GM12864 (cell line): ENCODE results near the gene C11orf52.
"Not testable (repeated sequence)": the region's sequence is repeated elsewhere in the genome, so short reads cannot be mapped to it uniquely, and the experiment has no call there.

Experiments used
- DNase-seq: peaks from one replicate; pipeline ENCODE4 v3.0.0-alpha.2; 2011; ENCODE audit warnings: low read depth
- H3K4me3 ChIP-seq: 2 replicates; pipeline ENCODE4 v1.5.1; 2011; ENCODE audit warnings: mild to moderate bottlenecking, low read depth, low read length, control low read depth
- TF ChIP-seq, protein P1 (sequence below): IDR thresholded peaks from 2 replicates; pipeline ENCODE4 v1.5.1; 2011; ENCODE audit warnings: low read depth, mild to moderate bottlenecking, moderate library complexity, low read length, control low read depth, inconsistent platforms; ENCODE audit errors: missing control alignments

C11orf52 gene

DNA sequence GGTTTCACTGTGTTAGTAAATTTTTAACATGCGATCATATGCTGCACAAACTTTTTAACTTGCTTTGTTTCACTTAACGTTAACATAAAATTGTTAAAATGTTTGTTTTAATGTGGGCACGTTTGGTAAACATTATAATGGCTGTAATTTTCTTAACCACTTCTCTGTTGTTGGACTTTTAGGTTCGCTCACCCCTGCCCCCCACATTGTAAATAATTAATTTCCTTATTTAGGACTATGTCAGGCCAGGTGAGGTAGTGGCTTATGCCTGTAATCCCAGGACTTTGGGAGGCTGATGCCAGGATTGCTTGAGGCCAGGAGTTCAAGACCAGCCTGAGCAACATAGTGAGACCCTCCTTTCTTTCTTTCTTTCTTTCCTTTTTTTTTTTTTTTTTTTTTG, 11.8 kb downstream of the C11orf52 start:
- H3K4me3 ChIP-seq = no peak overlapping the region
- no peak for DNase-seq
- TF ChIP-seq, protein P1, sequence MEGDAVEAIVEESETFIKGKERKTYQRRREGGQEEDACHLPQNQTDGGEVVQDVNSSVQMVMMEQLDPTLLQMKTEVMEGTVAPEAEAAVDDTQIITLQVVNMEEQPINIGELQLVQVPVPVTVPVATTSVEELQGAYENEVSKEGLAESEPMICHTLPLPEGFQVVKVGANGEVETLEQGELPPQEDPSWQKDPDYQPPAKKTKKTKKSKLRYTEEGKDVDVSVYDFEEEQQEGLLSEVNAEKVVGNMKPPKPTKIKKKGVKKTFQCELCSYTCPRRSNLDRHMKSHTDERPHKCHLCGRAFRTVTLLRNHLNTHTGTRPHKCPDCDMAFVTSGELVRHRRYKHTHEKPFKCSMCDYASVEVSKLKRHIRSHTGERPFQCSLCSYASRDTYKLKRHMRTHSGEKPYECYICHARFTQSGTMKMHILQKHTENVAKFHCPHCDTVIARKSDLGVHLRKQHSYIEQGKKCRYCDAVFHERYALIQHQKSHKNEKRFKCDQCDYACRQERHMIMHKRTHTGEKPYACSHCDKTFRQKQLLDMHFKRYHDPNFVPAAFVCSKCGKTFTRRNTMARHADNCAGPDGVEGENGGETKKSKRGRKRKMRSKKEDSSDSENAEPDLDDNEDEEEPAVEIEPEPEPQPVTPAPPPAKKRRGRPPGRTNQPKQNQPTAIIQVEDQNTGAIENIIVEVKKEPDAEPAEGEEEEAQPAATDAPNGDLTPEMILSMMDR = no peak

- no peak for DNase-seq
- no peak overlapping the region for H3K4me3 ChIP-seq
- TF ChIP-seq, protein P1 = no peak
These were observed 13.9 kb downstream of the C11orf52 start for GRCh38 chr11:111932611-111932950.

DNA sequence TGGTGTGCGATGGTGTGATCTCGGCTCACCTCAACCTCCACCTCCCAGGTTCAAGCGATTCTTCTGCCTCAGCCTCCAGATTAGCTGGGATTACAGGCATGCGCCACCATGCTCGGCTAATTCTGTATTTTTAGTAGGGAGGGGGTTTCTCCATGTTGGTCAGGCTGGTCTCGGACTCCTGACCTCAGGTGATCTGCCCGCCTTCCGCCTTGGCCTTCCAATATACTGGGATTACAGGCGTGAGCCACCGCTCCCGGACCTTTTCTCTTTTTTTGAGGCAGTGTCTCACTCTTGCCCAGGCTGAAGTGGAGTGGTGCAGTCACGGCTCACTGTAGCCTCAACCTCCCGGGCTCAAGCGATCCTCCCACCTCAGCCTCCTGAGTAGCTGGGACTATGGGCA, 14.5 kb downstream of the C11orf52 start:
- H3K4me3 ChIP-seq, DNase-seq: not testable (repeated sequence)

GRCh38 chr11:111933872-111934271, 15.2 kb downstream of the C11orf52 start:
- TF ChIP-seq, protein P1 = no peak
- DNase-seq = no peak
- no peak overlapping the region for H3K4me3 ChIP-seq

DNA sequence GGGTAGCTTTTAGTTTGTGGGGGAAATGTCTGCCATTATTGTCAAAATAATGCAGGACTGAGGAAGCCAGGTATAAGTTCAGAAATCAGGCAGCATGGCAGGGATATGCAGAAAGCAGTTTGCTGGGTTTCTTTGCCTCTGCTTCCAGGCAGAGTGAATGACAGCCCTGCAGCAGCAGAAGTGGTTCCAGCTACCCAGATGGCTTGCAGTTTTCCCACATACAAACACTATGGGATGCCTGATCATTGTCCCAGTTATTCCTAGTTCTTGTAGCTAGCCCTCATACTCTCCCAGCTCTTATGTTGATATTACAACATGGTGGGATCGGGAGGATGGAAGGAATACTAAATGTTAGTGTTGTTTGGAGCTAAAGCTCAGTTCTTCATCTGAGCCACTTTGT, 15.6 kb downstream of the C11orf52 start:
- no peak for DNase-seq
- H3K4me3 ChIP-seq = no peak overlapping the region
- TF ChIP-seq, protein P1 = no peak

DNA sequence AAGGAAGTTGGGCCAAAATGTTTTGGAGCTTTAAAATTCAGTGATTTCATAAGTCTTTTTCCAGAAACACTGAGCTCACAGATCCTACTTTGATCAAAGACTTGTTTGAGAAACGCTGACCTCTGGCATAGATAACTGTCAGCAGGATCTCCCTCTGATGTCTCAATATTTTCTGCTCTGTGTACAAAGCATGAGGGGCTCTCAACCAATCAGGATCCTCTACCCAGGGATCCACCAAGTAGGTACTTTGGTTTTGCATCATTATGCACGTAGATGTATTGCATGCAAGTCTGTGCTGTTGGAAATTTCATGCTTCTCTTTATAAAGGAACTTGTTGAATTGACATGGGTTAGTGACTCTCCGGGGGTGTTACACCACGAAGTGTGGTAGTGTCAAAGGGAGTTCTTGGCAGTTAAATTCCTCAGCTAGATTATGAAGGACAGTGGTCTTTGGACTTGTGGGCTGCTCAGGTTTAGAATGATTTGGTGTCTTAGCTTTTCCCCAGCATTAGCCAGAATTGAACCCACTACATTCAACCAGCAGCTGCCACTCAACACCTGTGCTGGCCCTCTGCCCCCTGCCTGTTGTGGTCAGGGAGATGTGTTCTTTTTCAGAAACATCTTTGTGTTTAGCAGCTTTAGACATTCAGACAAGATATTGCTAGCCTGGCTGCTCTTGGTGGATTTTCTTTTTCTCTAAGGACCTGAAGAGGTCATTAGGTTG, 16.8 kb downstream of the C11orf52 start:
- no peak for DNase-seq
- H3K4me3 ChIP-seq = no peak overlapping the region
- TF ChIP-seq, protein P1 = no peak

- no peak for DNase-seq
- peak overlapping the region; percentile 57; the same call in 1 of the 2 replicates for H3K4me3 ChIP-seq
- TF ChIP-seq, protein P1 = no peak
These were observed 17.4 kb downstream of the C11orf52 start for GRCh38 chr11:111936040-111936540.

DNA sequence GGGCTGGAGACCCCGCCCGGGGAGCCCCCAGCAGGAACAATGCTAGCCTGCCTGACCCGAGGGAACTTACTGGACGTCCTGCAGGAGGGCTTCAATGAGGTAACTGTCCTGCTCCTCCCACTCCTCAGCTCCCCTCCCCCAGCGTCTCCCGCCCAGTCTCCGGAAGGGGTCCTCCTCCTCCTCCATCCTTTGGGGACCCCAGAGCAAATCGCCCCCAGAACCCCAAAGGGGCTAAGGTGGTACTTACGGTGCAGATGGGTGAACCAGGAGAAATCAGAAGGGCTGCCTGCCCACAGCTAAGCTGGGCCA, 18.7 kb downstream of the C11orf52 start:
- TF ChIP-seq, protein P1 = no peak
- DNase-seq = no peak
- peak overlapping the region; percentile 57 for H3K4me3 ChIP-seq
